Mesodermal cell (in vitro differentiated cells): ENCODE data around the gene CEACAM21.

Experiments used
- H3K27ac ChIP-seq: 2 replicates; pipeline ENCODE4 v1.7.0; 2013; ENCODE audit warnings: mild to moderate bottlenecking, low read depth, low read length, moderate library complexity; ENCODE audit not compliant: severe bottlenecking
- H3K36me3 ChIP-seq: 2 replicates; pipeline ENCODE4 v1.7.1; 2013; ENCODE audit warnings: mild to moderate bottlenecking, low read length, moderate library complexity; ENCODE audit not compliant: control insufficient read depth, insufficient read depth
- H3K4me1 ChIP-seq: one replicate; pipeline ENCODE4 v1.7.1; 2013; ENCODE audit warnings: mild to moderate bottlenecking, low read length; ENCODE audit not compliant: insufficient read depth, control insufficient read depth, poor library complexity, severe bottlenecking
- H3K4me3 ChIP-seq: 2 replicates; pipeline ENCODE4 v1.7.0; 2013; ENCODE audit warnings: low read length, control low read depth, mild to moderate bottlenecking; ENCODE audit not compliant: insufficient read depth, poor library complexity, severe bottlenecking; ENCODE audit errors: extremely low read depth
- H3K9me3 ChIP-seq: 2 replicates; pipeline ENCODE4 v1.7.1; 2013; ENCODE audit warnings: mild to moderate bottlenecking, low read length, moderate library complexity; ENCODE audit not compliant: control insufficient read depth
- WGBS, 2 experiments: methylation state at CpG; one replicate each; pipeline ENCODE4 v1.1.5; 2013; ENCODE audit warnings: missing lambda C conversion rate in 2 of 2; ENCODE audit not compliant: insufficient coverage in 2 of 2; 5-methylcytosine and 5-hydroxymethylcytosine counted together

Gene CEACAM21

GRCh38 chr19:41537789-41538188, 38.2 kb upstream of the CEACAM21 start:
- WGBS, 2 experiments = 60% methylated on average over 1 of the region's 1 CpG; no CpG with 5 or more reads in 1 of the 2 experiments
- Histone ChIP-seq H3K27ac (no peak overlapping the region), H3K9me3 (no peaks in the 10 kb centered on the region), H3K36me3 (no peaks in the 10 kb centered on the region), H3K4me3 (no peak overlapping the region), H3K4me1 (no peaks in the 10 kb centered on the region)

GRCh38 chr19:41540041-41540695, 35.8 kb upstream of the CEACAM21 start:
- no peaks in the 10 kb centered on the region for H3K9me3 ChIP-seq
- peak overlapping the region; percentile 51 for H3K27ac ChIP-seq
- 59 to 71% methylated on average over 7 of the region's 11 CpGs for WGBS, 2 experiments
- no peaks in the 10 kb centered on the region for H3K36me3 ChIP-seq
- no peak overlapping the region for H3K4me3 ChIP-seq
- H3K4me1 ChIP-seq = no peaks in the 10 kb centered on the region

DNA sequence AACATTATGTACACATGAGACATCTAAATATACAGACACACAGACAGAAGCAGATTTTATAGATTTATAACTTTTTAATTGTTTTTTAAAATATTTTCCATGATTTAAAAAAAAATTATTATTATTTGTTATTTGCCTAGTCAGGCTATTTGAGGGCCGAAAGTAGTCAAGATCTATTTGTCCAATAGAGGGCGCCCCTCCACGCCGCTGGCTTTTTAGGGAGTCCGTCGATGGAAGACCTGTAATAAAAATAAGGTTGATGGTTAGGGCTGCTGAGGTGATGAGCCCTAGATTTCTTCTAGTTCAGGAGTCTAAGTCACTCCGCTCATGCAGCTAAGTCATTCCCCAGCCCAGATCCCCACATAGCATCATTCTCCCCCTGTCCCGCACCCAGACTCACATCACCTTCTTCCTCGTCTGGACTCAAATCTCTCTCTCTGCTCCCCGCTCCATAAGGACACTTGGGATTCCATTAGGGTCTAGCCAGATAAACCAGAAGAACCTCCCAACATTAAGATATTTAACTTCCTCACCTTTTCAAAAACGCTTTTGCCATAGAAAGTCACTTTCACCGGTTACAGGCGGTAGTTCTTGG, 33.9 kb upstream of the CEACAM21 start:
- Histone ChIP-seq H3K27ac (no peak overlapping the region), H3K36me3 (no peaks in the 10 kb centered on the region), H3K4me1 (peaks cover 7% of the 10 kb centered on the region), H3K9me3 (no peaks in the 10 kb centered on the region), H3K4me3 (no peak overlapping the region)
- WGBS, 2 experiments = 64 to 81% methylated on average over 7 to 13 of the region's 13 CpGs

DNA sequence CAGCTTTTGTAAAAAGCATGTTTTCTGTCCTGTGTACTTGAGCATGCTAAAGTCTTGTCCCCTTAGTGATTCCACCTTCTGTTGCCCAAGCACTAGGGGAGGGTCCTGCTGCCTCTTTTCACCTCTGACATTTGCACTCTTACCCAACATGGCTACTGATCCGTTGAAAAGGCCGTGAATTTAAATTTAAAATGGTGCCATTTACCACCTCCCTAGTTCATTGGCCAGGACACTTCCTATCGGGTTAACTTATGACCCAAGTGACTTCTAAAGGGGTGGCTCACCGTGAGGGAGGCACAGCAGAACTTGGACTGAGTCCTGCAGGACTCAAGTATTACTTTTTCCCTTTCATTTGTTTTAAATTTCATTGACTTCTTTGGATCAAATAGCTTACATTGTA, 33.3 kb upstream of the CEACAM21 start:
- Histone ChIP-seq H3K27ac (no peak overlapping the region), H3K9me3 (no peaks in the 10 kb centered on the region), H3K4me1 (peaks cover 8% of the 10 kb centered on the region), H3K36me3 (no peaks in the 10 kb centered on the region), H3K4me3 (no peak overlapping the region)
- WGBS, 2 experiments = 70 to 87% methylated on average over 3 to 4 of the region's 4 CpGs

- Histone ChIP-seq H3K4me3 (no peak overlapping the region), H3K27ac (no peak overlapping the region), H3K9me3 (no peaks in the 10 kb centered on the region), H3K36me3 (no peaks in the 10 kb centered on the region), H3K4me1 (peaks cover 16% of the 10 kb centered on the region)
- no CpG with 5 or more reads among the region's 2 CpGs for WGBS, 2 experiments
Measured at GRCh38 chr19:41543582-41543981, 32.4 kb upstream of the CEACAM21 start.

- 92% methylated on average over 5 to 6 of the region's 6 CpGs for WGBS, 2 experiments
- H3K27ac ChIP-seq = no peak overlapping the region
- H3K4me1 ChIP-seq = peaks cover 19% of the 10 kb centered on the region
- H3K4me3 ChIP-seq = no peak overlapping the region
- H3K9me3 ChIP-seq = peaks cover 6% of the 10 kb centered on the region
- no peaks in the 10 kb centered on the region for H3K36me3 ChIP-seq
Measured at GRCh38 chr19:41545547-41545946, 30.4 kb upstream of the CEACAM21 start.

- peaks cover 10% of the 10 kb centered on the region for H3K9me3 ChIP-seq
Measured at GRCh38 chr19:41546386-41546789, 29.6 kb upstream of the CEACAM21 start.

DNA sequence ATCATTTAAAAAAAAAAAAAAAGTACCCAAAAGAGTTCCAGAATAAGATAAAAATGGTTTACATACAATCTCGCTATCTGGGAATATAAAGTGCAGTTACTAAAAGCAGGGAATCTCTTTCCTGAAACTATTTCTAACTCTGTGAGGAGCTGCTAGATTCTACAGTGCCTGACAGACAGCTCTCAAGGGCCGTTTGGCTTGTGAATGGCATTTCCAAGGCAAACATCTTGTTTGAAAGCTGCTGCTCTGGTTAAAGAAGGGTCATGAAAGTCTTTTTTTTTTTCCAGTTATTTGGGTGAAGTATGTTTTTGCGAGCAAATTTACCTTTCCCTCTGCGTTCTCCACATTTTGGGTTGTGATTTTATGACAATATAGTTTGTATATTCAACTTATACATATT, 29.0 kb upstream of the CEACAM21 start:
- 82% methylated on average over 2 of the region's 4 CpGs; no CpG with 5 or more reads in 1 of the 2 experiments for WGBS, 2 experiments
- Histone ChIP-seq H3K9me3 (peaks cover 12% of the 10 kb centered on the region), H3K4me3 (no peak overlapping the region), H3K4me1 (peaks cover 19% of the 10 kb centered on the region), H3K36me3 (peaks cover 7% of the 10 kb centered on the region), H3K27ac (no peak overlapping the region)

More at GRCh38 chr19:41546386-41546789, 29.6 kb upstream of the CEACAM21 start:
- Histone ChIP-seq H3K4me3 (no peak overlapping the region), H3K27ac (no peak overlapping the region), H3K36me3 (peaks cover 3% of the 10 kb centered on the region), H3K4me1 (peaks cover 19% of the 10 kb centered on the region)
- WGBS, 2 experiments = 83 to 92% methylated on average over 4 to 6 of the region's 6 CpGs

DNA sequence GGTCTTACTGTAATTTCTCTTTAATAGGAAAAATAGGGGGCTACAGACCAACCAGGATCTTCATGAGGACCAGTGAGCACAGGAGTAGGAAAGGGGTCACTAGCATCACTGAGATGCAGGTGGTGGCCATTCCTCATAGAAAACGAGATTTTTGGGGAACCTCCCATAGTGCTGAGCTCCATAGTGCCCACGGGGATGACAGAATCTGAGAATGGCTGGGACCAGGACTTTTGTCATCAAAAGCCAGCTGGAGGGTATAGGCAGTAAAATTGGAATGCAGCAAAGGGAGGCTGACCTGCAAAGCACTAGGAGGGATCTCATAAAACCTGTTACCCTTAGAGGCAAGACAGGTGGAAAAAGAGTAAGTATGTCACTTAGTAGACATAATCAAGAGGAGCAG, 28.4 kb upstream of the CEACAM21 start:
- Histone ChIP-seq H3K36me3 (peaks cover 7% of the 10 kb centered on the region), H3K27ac (peak overlapping the region; percentile 94), H3K4me1 (peaks cover 19% of the 10 kb centered on the region), H3K4me3 (no peak overlapping the region), H3K9me3 (peaks cover 12% of the 10 kb centered on the region)
- 95 to 96% methylated on average over 2 of the region's 2 CpGs for WGBS, 2 experiments

GRCh38 chr19:41548047-41548446, 27.9 kb upstream of the CEACAM21 start:
- H3K9me3 ChIP-seq = peaks cover 14% of the 10 kb centered on the region
- no peak overlapping the region for H3K4me3 ChIP-seq
- peaks cover 10% of the 10 kb centered on the region for H3K36me3 ChIP-seq
- H3K4me1 ChIP-seq = peaks cover 19% of the 10 kb centered on the region
- peak overlapping the region; percentile 94 for H3K27ac ChIP-seq
- 69% methylated on average over 3 of the region's 4 CpGs; no CpG with 5 or more reads in 1 of the 2 experiments for WGBS, 2 experiments
